Measurements from ENCODE around the gene TMEM92. TPM values are rescaled to one million over a fixed set of nuclear protein-coding genes. Genes with fewer than 3 reads are reported as not detected.
"Not testable (repeated sequence)": the region's sequence is repeated elsewhere in the genome, so short reads cannot be mapped to it uniquely, and the experiment has no call there.

Gene TMEM92
- total RNA-seq, 3 donors from 2014 or later, result 0.33 TPM; not detected in 2

GRCh38 chr17:50295021-50295420 lies 20.8 kb downstream of the TMEM92 start:
- Histone ChIP-seq H3K36me3 (no peaks in the 10 kb centered on the region), H3K4me3 (no peak overlapping the region), H3K27me3 (no peaks in the 10 kb centered on the region), H3K4me1 (no peaks in the 10 kb centered on the region), H3K27ac (no peak overlapping the region), H3K9me3 (no peaks in the 10 kb centered on the region)
- intact Hi-C loops (cut with DNase I; ENCODE audit: low total_unique reads), result no loop called here
- DNase-seq (ENCODE audit: low spot score in 2 of 2), result no peak
- TF ChIP-seq CTCF (IDR thresholded peaks at IDR 0.05), result no peak
- TF ChIP-seq POLR2AphosphoS5 (IDR thresholded peaks at IDR 0.05), result no peak
- TF ChIP-seq POLR2A (IDR thresholded peaks at IDR 0.05), result no peak

DNA sequence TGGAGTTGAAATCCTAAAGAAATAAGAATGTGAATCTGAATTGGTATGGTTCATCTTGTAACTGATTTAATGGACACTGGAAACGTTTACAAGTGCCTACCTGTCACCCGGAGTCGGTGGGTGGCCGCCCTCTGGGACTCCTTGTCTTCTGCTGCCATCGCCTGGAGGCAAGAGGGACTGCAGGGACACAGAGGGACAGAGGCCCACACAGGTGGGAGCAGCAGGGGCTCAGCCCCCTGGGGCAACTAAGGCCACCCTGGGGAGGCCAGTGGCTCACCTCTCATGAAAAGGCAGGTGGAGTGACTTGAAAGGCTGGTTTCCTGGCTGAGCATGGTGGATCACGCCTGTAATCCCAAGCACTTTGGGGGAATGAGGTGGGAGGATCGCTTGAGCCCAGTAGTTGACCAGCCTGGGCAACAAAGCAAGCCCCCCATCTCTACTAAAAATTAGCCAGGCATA lies 23.2 kb downstream of the TMEM92 start:
- H3K9me3 ChIP-seq, result no peaks in the 10 kb centered on the region
- TF ChIP-seq POLR2AphosphoS5 (IDR thresholded peaks at IDR 0.05) (peak in 1 of 3 donors; percentile 23), POLR2A (IDR thresholded peaks at IDR 0.05) (no peak), CTCF (IDR thresholded peaks at IDR 0.05) (peak; percentile 82 to 98 (median 94))
- intact Hi-C loops (cut with DNase I; ENCODE audit: low total_unique reads), result no loop called here
- H3K27me3 ChIP-seq, result no peaks in the 10 kb centered on the region
- no peaks in the 10 kb centered on the region for H3K36me3 ChIP-seq
- H3K27ac ChIP-seq, result no peak overlapping the region
- H3K4me1 ChIP-seq, result no peaks in the 10 kb centered on the region
- H3K4me3 ChIP-seq, result no peak overlapping the region
- DNase-seq (ENCODE audit: low spot score in 2 of 2), result peak; percentile 80 to 89

- Histone ChIP-seq H3K4me1 (no peaks in the 10 kb centered on the region), H3K4me3 (no peak overlapping the region), H3K27ac (no peak overlapping the region), H3K27me3 (no peaks in the 10 kb centered on the region), H3K9me3 (no peaks in the 10 kb centered on the region), H3K36me3 (no peaks in the 10 kb centered on the region)
- TF ChIP-seq POLR2AphosphoS5 (IDR thresholded peaks at IDR 0.05) (no peak), POLR2A (IDR thresholded peaks at IDR 0.05) (no peak), CTCF (IDR thresholded peaks at IDR 0.05) (no peak)
- DNase-seq (ENCODE audit: low spot score in 2 of 2), result no peak
- intact Hi-C loops (cut with DNase I; ENCODE audit: low total_unique reads), result no loop called here
Observed at GRCh38 chr17:50298018-50298417, 23.8 kb downstream of the TMEM92 start.

DNA sequence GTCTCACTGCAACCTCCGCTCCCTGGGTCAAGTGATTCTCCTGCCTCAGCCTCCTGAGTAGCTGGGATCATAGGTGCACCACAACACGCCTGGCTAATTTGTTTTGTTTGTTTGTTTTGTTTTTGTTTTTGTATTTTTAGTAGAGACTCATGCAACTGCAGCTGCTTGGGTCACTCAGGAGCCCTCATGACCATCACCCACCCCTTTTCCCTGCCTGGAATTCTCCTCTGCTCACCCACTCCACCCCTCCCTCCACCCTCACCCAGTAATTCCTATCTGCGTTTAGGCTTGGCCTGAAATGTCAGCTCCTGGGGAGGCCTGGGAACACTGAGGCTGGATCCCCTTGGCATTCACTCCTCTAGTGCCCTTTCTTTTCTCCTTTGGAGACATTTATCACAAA lies 25.5 kb downstream of the TMEM92 start:
- DNase-seq (ENCODE audit: low spot score in 2 of 2), result no peak
- intact Hi-C loops (cut with DNase I; ENCODE audit: low total_unique reads), result no loop called here
- no peaks in the 10 kb centered on the region for H3K4me1 ChIP-seq
- no peak overlapping the region for H3K4me3 ChIP-seq
- TF ChIP-seq CTCF (IDR thresholded peaks at IDR 0.05) (no peak), POLR2A (IDR thresholded peaks at IDR 0.05) (no peak), POLR2AphosphoS5 (IDR thresholded peaks at IDR 0.05) (no peak)
- no peaks in the 10 kb centered on the region for H3K9me3 ChIP-seq
- no peaks in the 10 kb centered on the region for H3K36me3 ChIP-seq
- H3K27me3 ChIP-seq, result no peaks in the 10 kb centered on the region
- H3K27ac ChIP-seq, result no peak overlapping the region

- H3K36me3 ChIP-seq; H3K9me3 ChIP-seq; H3K4me1 ChIP-seq; H3K27ac ChIP-seq; H3K4me3 ChIP-seq; H3K27me3 ChIP-seq; DNase-seq (ENCODE audit: low spot score in 2 of 2); intact Hi-C loops (cut with DNase I; ENCODE audit: low total_unique reads): not testable (repeated sequence)
Observed at GRCh38 chr17:50300824-50301223, 26.6 kb downstream of the TMEM92 start.

Measured in breast epithelium (tissue), 4 donors.